Retinal pigment epithelial cell (primary cell): Measurements from ENCODE around the gene CHMP1A.

ENCODE experiments used
- DNase-seq: peaks from one replicate; pipeline ENCODE4 v3.0.0-alpha.2; 2010; ENCODE audit warnings: low read depth
- H3K4me3 ChIP-seq: 2 replicates; pipeline ENCODE4 v1.5.1; 2011; ENCODE audit warnings: mild to moderate bottlenecking, low read length, control low read depth, moderate library complexity
- TF ChIP-seq, protein P1 (sequence below): conservative IDR thresholded peaks from 2 replicates; pipeline ENCODE4 v1.5.1; 2011; ENCODE audit warnings: low read depth, low read length, control low read depth, inconsistent platforms

CHMP1A gene

DNA sequence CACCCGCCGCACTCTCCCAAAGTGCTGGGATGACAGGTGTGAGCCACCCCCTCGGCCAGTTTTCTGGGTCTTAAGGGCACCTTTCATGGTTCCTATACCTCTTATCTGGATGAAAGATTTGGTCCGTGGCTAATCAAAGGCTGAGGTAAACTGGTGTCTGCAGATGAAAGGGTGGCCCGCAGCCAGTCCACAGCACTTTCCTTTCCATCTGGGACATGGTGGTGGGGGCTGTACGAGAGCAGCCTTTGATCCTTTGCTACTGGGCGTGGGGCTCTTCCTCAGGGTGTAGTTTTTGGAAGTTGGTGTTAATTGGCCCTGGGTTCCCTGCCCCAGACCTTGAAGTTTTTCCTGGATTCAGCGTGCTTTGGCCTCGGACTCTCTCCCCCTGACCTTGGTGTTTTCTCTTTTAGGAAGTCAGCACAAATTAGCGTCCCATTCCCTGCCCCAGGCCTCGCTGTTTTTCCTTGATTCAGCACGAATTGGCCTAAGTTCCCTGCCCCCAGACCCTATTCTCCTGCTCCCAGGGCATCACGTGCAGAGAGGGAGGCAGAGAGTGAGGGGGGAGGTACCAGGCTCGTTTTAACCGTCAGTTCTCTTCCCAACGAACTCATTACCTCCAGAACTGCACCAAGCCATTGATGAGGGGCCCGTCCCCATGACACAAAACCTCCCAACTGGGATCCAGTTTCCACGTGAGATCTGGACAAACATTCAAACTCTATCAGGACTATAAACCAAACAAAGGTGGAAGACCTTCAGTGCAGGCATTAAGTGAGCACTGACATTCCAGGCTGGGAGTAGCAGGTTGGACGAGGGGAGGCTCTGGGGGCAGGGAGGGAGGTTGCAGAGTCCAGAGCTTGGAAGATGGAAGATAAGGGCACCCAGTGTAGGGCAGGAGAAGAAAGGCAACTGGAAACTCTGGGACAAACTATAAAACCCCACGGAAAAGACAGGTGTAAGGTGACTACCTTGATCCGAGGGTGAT lies 32.4 kb downstream of the CHMP1A start:
- DNase-seq, result no peak
- TF ChIP-seq, protein P1, sequence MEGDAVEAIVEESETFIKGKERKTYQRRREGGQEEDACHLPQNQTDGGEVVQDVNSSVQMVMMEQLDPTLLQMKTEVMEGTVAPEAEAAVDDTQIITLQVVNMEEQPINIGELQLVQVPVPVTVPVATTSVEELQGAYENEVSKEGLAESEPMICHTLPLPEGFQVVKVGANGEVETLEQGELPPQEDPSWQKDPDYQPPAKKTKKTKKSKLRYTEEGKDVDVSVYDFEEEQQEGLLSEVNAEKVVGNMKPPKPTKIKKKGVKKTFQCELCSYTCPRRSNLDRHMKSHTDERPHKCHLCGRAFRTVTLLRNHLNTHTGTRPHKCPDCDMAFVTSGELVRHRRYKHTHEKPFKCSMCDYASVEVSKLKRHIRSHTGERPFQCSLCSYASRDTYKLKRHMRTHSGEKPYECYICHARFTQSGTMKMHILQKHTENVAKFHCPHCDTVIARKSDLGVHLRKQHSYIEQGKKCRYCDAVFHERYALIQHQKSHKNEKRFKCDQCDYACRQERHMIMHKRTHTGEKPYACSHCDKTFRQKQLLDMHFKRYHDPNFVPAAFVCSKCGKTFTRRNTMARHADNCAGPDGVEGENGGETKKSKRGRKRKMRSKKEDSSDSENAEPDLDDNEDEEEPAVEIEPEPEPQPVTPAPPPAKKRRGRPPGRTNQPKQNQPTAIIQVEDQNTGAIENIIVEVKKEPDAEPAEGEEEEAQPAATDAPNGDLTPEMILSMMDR, result no peak
- no peak overlapping the region for H3K4me3 ChIP-seq

DNA sequence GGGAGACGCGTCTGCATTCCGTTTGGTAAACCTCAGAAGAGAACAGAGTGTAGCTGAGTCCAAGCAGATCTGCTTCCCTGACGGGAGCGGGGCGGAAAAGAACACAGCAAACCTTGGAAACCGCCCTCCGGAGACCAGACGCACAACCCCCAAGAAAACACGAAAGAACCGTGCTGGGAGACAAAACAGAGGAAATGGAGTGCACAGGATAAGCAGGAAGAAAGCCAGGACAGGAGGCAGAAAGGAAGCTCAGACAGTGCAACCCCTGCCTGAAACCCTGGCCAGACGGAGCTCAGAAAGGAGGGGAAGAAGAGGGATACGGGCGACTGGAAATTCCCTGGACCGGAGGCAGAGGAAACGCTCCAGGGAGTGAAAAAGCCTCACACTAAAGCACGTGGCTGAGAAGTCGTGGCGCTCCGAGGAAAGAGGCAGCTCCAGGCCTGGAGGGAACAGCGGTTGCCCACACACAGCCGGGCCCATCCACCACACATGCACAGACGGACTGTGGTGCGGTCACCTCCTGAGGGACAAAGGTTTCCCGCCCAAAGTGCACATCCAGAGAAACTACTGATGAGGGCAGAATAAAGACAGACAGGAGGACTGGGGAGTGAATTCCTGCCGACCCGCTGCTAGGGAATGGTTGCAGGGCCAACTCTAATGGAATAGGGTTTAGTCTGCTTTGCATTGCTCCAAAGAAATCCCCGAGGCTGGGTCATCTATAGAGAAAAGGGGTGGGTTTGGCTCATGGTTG lies 33.8 kb downstream of the CHMP1A start:
- TF ChIP-seq, protein P1, result no peak
- DNase-seq, result no peak
- no peak overlapping the region for H3K4me3 ChIP-seq

DNA sequence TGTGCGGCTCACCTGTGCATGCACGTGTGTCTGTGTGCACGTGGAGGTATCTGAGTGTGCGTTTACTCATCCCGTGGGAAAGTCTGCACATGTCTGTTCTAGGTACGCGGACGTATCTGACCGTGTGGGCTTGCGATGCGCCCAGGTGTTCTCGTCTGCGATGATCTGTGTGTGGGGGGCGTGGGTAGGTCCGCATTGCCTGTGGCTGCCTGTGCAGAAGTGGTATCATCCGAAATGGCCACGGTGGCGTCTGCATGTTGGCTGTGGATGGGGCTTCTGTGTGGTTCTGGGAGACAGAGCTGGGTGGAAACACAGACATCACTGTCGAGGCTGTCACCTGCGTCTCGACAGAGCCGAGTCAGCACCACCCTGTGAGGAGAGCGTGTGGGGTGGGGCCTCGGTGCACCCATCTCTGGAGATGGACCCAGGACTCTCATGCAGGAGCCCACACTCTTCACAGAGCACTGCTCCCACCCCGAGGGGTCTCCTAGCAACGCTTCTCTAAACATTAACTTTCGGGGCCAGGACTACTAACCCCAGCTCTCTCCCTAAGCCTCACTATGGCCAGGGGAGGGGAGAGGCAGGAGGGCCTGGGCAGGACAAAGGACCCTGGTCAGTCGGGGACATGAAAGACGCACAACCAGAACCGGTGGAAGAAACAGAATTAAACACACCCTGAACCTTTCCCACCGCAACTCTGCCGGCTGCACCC lies 35.7 kb downstream of the CHMP1A start:
- TF ChIP-seq, protein P1, result no peak
- no peak overlapping the region for H3K4me3 ChIP-seq
- DNase-seq, result no peak

DNA sequence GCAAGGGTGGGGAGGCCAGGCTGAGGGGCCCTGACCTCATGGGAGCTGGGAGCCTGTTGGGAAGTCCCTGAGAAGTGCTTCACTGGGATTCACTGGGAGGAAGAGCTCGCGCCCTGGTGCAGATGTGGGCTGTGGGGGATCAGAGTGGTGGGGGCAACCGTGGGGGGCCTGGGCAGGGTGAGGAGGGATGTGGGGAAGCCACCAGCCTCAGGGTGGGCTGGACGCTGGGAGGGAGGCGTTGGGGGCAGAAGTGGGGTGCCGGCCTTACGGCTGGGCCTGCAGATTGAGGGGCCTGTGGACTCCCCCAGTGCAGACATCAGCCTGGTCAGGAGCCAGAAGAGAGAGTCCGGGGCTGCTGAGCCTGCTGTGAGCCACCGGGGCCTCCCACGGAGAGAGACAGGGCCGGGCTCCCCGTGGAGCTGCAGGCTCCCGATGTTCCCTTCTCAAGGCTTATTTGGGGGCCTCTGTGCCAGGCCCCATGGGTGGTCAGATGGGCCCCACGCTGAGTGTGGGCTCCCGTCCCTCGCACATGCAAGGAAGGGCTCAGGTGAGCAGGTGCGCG lies 36.3 kb downstream of the CHMP1A start:
- H3K4me3 ChIP-seq, result no peak overlapping the region
- TF ChIP-seq, protein P1, result no peak
- no peak for DNase-seq

DNA sequence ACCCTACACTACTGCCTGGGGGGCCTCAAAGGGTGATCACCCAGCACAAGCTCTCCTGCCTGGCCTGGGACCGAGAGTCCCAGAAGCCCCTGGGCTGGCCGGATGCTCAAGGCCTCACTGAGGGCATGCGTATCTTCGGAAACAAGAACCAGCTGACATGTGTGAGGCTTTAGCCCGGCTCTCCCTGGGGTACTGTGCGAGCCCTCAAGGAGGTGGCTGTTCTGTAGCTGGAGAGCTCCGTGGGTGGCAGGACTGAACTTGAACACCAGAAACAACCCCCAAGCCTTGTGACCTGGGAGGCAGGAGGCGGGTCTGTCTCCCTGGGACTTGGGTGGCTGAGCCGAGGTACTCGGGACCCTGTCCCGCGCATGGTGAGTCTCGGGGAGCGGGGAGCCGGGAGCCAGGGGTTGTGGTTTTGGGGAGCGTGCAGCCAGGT lies 37.1 kb downstream of the CHMP1A start:
- TF ChIP-seq, protein P1, result no peak
- no peak for DNase-seq
- H3K4me3 ChIP-seq, result no peak overlapping the region

DNA sequence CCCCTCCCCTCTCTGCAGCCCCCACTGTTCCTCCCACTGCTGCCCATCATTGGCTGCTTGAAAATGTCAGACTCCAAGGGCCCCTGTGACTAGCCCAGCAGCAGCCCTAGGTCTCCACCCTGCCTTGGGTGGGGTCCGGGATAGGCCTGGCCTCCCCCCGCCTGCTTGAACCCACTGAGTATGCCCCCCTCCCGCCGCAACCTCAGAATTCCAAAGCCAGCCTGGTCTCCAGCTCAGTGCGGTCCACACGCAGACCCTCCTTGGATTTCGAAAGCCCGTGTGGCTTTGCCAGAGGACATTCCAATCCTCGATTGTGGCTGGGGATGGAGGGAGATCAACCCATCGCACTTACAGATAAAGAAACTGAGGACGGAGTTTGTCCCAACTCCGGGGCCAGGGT lies 37.7 kb downstream of the CHMP1A start:
- H3K4me3 ChIP-seq, result no peak overlapping the region
- DNase-seq, result no peak
- TF ChIP-seq, protein P1, result no peak
